ENCODE measurements around the gene MYH1.

DNA sequence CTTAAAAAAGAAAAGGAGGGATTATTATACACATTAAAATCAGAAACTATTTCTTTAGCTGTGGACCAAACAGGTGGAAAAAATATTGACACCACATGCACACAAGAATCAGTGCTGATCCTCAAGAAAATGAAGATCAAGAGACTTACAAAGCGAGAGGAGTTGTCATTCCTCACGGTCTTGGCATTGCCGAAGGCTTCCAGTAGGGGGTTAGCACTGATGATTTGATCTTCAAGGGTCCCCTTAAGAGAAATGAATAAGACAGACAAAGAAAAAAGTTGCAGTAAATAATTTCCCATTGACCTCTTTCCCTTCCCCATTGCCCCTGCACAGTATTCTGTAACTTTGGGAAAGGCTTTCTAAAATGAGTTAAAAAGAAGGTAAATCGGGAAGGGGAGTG, 54.9 kb downstream of the MYH1 start:
- peak; percentile 19 to 61; a peak in 3 of 4 replicates for TF ChIP-seq CTCF (conservative IDR thresholded peaks at IDR 0.05; ENCODE audit: low read depth in 2 of 2)
- no peak for TF ChIP-seq EZH2phosphoT487 (IDR thresholded peaks at IDR 0.05; ENCODE audit: unreplicated experiment)
- no peak for TF ChIP-seq POLR2AphosphoS5 (IDR thresholded peaks at IDR 0.05; ENCODE audit: low read depth)
- no peak for TF ChIP-seq ZNF331 (CRISPR knock-in tag; IDR thresholded peaks at IDR 0.05; ENCODE audit: low read depth)
- TF ChIP-seq EZH2 (IDR thresholded peaks at IDR 0.05; ENCODE audit: low read depth, unreplicated experiment): no peak
- no peak for TF ChIP-seq NANOG (IDR thresholded peaks at IDR 0.05; ENCODE audit: borderline replicate concordance)
- TF ChIP-seq, protein P1, sequence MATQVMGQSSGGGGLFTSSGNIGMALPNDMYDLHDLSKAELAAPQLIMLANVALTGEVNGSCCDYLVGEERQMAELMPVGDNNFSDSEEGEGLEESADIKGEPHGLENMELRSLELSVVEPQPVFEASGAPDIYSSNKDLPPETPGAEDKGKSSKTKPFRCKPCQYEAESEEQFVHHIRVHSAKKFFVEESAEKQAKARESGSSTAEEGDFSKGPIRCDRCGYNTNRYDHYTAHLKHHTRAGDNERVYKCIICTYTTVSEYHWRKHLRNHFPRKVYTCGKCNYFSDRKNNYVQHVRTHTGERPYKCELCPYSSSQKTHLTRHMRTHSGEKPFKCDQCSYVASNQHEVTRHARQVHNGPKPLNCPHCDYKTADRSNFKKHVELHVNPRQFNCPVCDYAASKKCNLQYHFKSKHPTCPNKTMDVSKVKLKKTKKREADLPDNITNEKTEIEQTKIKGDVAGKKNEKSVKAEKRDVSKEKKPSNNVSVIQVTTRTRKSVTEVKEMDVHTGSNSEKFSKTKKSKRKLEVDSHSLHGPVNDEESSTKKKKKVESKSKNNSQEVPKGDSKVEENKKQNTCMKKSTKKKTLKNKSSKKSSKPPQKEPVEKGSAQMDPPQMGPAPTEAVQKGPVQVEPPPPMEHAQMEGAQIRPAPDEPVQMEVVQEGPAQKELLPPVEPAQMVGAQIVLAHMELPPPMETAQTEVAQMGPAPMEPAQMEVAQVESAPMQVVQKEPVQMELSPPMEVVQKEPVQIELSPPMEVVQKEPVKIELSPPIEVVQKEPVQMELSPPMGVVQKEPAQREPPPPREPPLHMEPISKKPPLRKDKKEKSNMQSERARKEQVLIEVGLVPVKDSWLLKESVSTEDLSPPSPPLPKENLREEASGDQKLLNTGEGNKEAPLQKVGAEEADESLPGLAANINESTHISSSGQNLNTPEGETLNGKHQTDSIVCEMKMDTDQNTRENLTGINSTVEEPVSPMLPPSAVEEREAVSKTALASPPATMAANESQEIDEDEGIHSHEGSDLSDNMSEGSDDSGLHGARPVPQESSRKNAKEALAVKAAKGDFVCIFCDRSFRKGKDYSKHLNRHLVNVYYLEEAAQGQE (IDR thresholded peaks at IDR 0.05; ENCODE audit: unreplicated experiment): no peak
- no peak for TF ChIP-seq JUNB (IDR thresholded peaks at IDR 0.05; ENCODE audit: unreplicated experiment)
- TF ChIP-seq ZNF114 (CRISPR knock-in tag; IDR thresholded peaks at IDR 0.05): no peak
- TF ChIP-seq CREB1 (CRISPR knock-in tag; IDR thresholded peaks at IDR 0.05; ENCODE audit: low read depth): no peak
- TF ChIP-seq ETS1 (IDR thresholded peaks at IDR 0.05): no peak
- no peak for TF ChIP-seq STAT1 (IDR thresholded peaks at IDR 0.05; ENCODE audit: unreplicated experiment)
- TF ChIP-seq ZNF462 (CRISPR knock-in tag; IDR thresholded peaks at IDR 0.05): no peak
